Fibroblast of lung (primary cell): ENCODE measurements around the gene MACC1. TPM values are rescaled to one million over a fixed set of nuclear protein-coding genes. Genes with fewer than 3 reads are reported as not detected.

Experiments used
- DNase-seq, 2 donors: peaks; one replicate each; pipeline versions ENCODE4 v3.0.0 to v3.0.0-alpha.2; 2010; ENCODE audit warnings: low read depth in 2 of 2
- H2AFZ ChIP-seq: 2 replicates; pipeline ENCODE4 v1.5.1; 2012; ENCODE audit warnings: low read length, control low read depth, inconsistent platforms
- H3K27ac ChIP-seq: 2 replicates; pipeline ENCODE4 v1.5.1; 2011; ENCODE audit warnings: low read length, control low read depth; ENCODE audit not compliant: insufficient read depth
- H3K27me3 ChIP-seq: 2 replicates; pipeline ENCODE4 v1.5.1; 2011; ENCODE audit warnings: mild to moderate bottlenecking, low read length; ENCODE audit not compliant: control insufficient read depth, insufficient read depth
- H3K36me3 ChIP-seq: 2 replicates; pipeline ENCODE4 v1.5.1; 2011; ENCODE audit warnings: low read length; ENCODE audit not compliant: control insufficient read depth, insufficient read depth
- H3K4me1 ChIP-seq: 2 replicates; pipeline ENCODE4 v1.5.1; 2011; ENCODE audit warnings: low read length; ENCODE audit not compliant: control insufficient read depth, insufficient read depth; ENCODE audit errors: extremely low read depth
- H3K4me2 ChIP-seq: 2 replicates; pipeline ENCODE4 v1.5.1; 2011; ENCODE audit warnings: low read length, control low read depth; ENCODE audit not compliant: insufficient read depth; ENCODE audit errors: extremely low read depth
- H3K4me3 ChIP-seq, 4 experiments: fragments of 200-600 bp in 1 of 4; sonication (generic) in 1 of 4; replicated peaks in 1 of 4; 2 replicates each; pipeline ENCODE4 v1.5.1; 2011 to 2016; ENCODE audit warnings: low read length in 4 of 4, low read depth in 3 of 4, mild to moderate bottlenecking in 3 of 4, control low read depth in 2 of 4, inconsistent platforms in 1 of 4, mixed read lengths in 1 of 4; ENCODE audit not compliant: insufficient read depth in 1 of 4; ENCODE audit errors: control extremely low read depth in 1 of 4
- H3K79me2 ChIP-seq: 2 replicates; pipeline ENCODE4 v1.5.1; 2012; ENCODE audit warnings: mild to moderate bottlenecking, low read length, inconsistent platforms; ENCODE audit not compliant: control insufficient read depth, insufficient read depth
- H3K9ac ChIP-seq: 2 replicates; pipeline ENCODE4 v1.5.1; 2011; ENCODE audit warnings: mild to moderate bottlenecking, low read length, control low read depth; ENCODE audit not compliant: insufficient read depth
- H3K9me3 ChIP-seq: 2 replicates; pipeline ENCODE4 v1.5.1; 2012; ENCODE audit warnings: low read depth, low read length; ENCODE audit not compliant: control insufficient read depth, insufficient read depth
- H4K20me1 ChIP-seq: 2 replicates; pipeline ENCODE4 v1.5.1; 2011; ENCODE audit warnings: low read length; ENCODE audit not compliant: control insufficient read depth, insufficient read depth; ENCODE audit errors: extremely low read depth
- CTCF ChIP-seq, 2 donors: IDR thresholded peaks in 1 of 2; conservative IDR thresholded peaks in 1 of 2; 1 replicate in 1 of 2; 2 replicates in 1 of 2; pipeline ENCODE4 v1.5.1; 2011 to 2012; ENCODE audit warnings: low read length in 2 of 2, control low read depth in 1 of 2, inconsistent platforms in 1 of 2, low read depth in 1 of 2, mild to moderate bottlenecking in 1 of 2
- EZH2 ChIP-seq: IDR thresholded peaks from 2 replicates; pipeline ENCODE4 v1.5.1; 2012; ENCODE audit warnings: low read length, control low read depth, mild to moderate bottlenecking; ENCODE audit errors: missing control alignments
- polyA plus RNA-seq, 2 donors: library from polyadenylated mRNA; depleted of rRNA in 1 of 2; stranded (reverse) in 1 of 2; unstranded in 1 of 2; fragments of >200 nt; gene quantifications; 2 replicates each; pipeline ENCODE4 v1.2.1, GENCODE V29; 2011 to 2012; ENCODE audit warnings: missing spikeins in 1 of 2
- total RNA-seq: library from RNA; depleted of rRNA; stranded (reverse); fragments of >200 nt; gene quantifications from 2 replicates; pipeline ENCODE4 v1.2.1, GENCODE V29; 2014

Gene MACC1
- total and polyA plus RNA-seq, 2 donors (not counting 1 experiment from before 2014, with no cell fraction given) = under 0.01 to 0.33 TPM

- Histone ChIP-seq H3K4me3 (no peak overlapping the region), H4K20me1 (no peaks in the 10 kb centered on the region), H3K9ac (no peak overlapping the region), H3K4me1 (no peaks in the 10 kb centered on the region), H2AFZ (no peak overlapping the region), H3K27ac (no peak overlapping the region), H3K9me3 (no peaks in the 10 kb centered on the region), H3K79me2 (no peaks in the 10 kb centered on the region), H3K36me3 (no peaks in the 10 kb centered on the region), H3K4me2 (no peak overlapping the region), H3K27me3 (no peaks in the 10 kb centered on the region)
- TF ChIP-seq EZH2 = no peak
- no peak for TF ChIP-seq CTCF (conservative IDR thresholded peaks at IDR 0.05 in 1 of 2, IDR thresholded peaks at IDR 0.05 in 1 of 2; ENCODE audit: low read depth in 1 of 2, low read length in 2 of 2)
- DNase-seq = no peak
These were observed 121.7 kb downstream of the MACC1 start for GRCh38 chr7:20095436-20095835.

GRCh38 chr7:20089431-20089830 is 127.8 kb downstream of the MACC1 start:
- Histone ChIP-seq H3K9ac (no peak overlapping the region), H3K4me2 (no peak overlapping the region), H3K4me3 (no peak overlapping the region), H3K4me1 (no peaks in the 10 kb centered on the region), H3K9me3 (no peaks in the 10 kb centered on the region), H3K27me3 (no peaks in the 10 kb centered on the region), H3K79me2 (no peaks in the 10 kb centered on the region), H4K20me1 (no peaks in the 10 kb centered on the region), H3K27ac (no peak overlapping the region), H2AFZ (no peak overlapping the region), H3K36me3 (no peaks in the 10 kb centered on the region)
- TF ChIP-seq EZH2 (no peak), CTCF (conservative IDR thresholded peaks at IDR 0.05 in 1 of 2, IDR thresholded peaks at IDR 0.05 in 1 of 2; ENCODE audit: low read depth in 1 of 2, low read length in 2 of 2) (no peak)
- peak in 1 of 2 donors; percentile 75 for DNase-seq

DNA sequence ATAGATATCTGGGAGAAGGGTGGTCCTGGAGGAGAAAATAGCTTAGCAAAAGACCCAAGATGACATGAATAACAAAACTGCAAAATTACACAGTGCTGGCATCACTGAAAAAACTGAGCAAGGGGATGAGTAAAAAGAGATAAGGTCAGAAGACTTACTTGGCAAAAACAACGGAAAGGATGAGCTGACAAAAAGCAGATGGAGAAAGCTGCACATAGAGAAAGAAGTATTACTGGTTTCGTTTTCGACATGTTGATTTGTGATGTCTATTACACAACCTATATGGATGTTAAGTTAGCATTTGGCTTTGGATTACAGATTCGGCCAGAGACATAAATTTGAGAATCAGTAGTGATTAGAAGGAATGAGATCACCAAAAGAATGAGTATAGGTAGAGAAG is 132.1 kb downstream of the MACC1 start:
- H3K9ac ChIP-seq = no peak overlapping the region
- H4K20me1 ChIP-seq = no peaks in the 10 kb centered on the region
- no peak overlapping the region for H2AFZ ChIP-seq
- H3K36me3 ChIP-seq = no peaks in the 10 kb centered on the region
- no peak overlapping the region for H3K4me3 ChIP-seq
- H3K4me1 ChIP-seq = no peaks in the 10 kb centered on the region
- peak overlapping the region; percentile 29 for H3K4me2 ChIP-seq
- H3K9me3 ChIP-seq = no peaks in the 10 kb centered on the region
- H3K27ac ChIP-seq = no peak overlapping the region
- DNase-seq = peak in 1 of 2 donors; percentile 24
- no peaks in the 10 kb centered on the region for H3K27me3 ChIP-seq
- no peak for TF ChIP-seq CTCF (conservative IDR thresholded peaks at IDR 0.05 in 1 of 2, IDR thresholded peaks at IDR 0.05 in 1 of 2; ENCODE audit: low read depth in 1 of 2, low read length in 2 of 2)
- no peak for TF ChIP-seq EZH2
- H3K79me2 ChIP-seq = no peaks in the 10 kb centered on the region

Other genes starting within 250 kb of the MACC1 start
- gene ITGB8, start 113.5 kb upstream of the MACC1 start, total RNA-seq = 41.6 and 100 TPM in 2 replicates
- gene ITGB8, start 113.5 kb upstream of the MACC1 start, polyA plus RNA-seq = 3.8 and 10.8 TPM in 2 replicates